WI38 (cell line): ENCODE measurements around the gene PSMC3.

Experiments used
- H3K4me3 ChIP-seq: 2 replicates; pipeline ENCODE4 v1.5.1; 2011; ENCODE audit warnings: low read depth, mild to moderate bottlenecking, control low read depth, low read length
- TF ChIP-seq, protein P1 (sequence below): IDR thresholded peaks from 2 replicates; pipeline ENCODE4 v1.5.1; 2012; ENCODE audit warnings: low read depth, mild to moderate bottlenecking, control low read depth, low read length

Gene PSMC3

DNA sequence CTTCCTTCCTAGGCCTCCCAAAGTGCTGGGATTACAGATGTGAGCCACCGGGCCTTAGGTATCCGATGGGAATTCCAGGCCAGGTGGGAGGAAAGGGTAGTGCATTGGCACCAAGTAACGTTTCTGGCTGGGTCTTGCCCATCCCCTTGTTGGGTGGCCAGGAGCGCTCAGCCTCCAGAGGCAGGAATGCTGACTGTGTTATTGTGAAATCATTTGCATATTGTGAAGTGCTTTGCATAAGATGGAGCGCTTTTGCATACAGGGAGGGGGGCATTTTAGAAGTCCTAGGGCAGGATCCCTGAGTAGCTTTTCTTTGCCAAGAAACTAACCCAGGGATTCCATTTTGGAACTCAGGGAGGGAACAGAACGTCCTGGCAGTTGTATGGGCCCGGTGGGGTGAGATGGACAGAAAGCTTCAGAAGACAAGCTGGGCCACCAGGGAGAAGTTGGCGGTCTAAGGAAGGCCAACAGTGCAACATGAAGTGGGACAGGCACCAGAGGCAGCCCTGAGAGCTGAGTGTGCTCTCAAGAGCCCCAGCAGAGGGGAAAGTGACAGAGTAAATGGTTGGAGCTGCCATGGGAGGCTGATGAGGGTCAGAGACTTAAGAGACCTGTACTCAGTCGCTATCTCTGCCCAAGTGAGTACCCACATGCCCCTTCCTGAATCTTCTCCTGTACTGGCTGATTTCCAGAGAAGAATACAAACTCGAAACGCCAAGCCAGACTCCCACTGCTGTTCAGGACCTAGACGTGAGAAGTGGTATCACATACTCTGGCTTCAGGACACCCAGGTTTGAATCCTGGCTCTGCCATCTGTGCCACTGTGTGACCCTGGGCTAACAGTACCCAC, 19.1 kb downstream of the PSMC3 start:
- H3K4me3 ChIP-seq = peak overlapping the region; percentile 73
- TF ChIP-seq, protein P1, sequence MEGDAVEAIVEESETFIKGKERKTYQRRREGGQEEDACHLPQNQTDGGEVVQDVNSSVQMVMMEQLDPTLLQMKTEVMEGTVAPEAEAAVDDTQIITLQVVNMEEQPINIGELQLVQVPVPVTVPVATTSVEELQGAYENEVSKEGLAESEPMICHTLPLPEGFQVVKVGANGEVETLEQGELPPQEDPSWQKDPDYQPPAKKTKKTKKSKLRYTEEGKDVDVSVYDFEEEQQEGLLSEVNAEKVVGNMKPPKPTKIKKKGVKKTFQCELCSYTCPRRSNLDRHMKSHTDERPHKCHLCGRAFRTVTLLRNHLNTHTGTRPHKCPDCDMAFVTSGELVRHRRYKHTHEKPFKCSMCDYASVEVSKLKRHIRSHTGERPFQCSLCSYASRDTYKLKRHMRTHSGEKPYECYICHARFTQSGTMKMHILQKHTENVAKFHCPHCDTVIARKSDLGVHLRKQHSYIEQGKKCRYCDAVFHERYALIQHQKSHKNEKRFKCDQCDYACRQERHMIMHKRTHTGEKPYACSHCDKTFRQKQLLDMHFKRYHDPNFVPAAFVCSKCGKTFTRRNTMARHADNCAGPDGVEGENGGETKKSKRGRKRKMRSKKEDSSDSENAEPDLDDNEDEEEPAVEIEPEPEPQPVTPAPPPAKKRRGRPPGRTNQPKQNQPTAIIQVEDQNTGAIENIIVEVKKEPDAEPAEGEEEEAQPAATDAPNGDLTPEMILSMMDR = no peak

DNA sequence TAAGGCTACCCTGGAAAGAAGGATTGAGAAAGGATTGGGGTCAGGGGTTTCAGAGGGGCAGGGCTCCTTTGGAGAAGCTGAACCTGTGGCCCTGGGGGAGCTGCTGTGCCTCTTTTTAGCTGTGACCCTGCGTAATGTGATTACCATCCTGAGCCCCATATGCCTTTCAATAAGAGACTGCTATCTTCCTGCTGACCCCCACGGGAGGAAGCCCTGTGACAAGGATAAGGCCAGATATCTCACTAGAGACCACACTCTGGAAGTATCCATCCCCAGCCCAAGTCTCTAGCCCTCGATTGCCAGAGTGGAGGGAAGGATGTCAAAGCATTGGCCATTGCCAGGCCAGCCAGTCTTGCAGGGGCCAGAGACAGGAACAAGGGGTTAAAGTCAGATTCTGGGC, 22.7 kb downstream of the PSMC3 start:
- H3K4me3 ChIP-seq = no peak overlapping the region
- TF ChIP-seq, protein P1 = no peak

DNA sequence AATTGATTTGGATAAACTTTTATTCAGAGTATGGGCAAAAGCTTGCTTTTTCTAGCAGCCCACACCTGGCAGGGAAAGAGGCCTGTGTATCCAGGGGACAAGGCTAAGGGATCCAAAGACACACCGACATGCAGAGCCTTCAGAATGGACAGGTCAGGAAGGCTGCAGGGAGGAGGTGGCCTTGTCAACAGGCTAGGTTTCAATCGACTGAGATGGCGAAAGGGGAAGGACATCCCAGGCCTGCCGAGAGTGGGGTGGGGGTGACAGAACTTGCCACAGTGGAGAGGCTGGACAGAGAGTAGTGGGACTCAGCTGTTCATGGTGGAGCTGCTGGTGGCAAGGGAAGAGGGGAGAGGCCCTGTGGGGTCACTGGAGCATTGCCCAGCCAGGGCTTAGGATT, 23.1 kb downstream of the PSMC3 start:
- TF ChIP-seq, protein P1 = no peak

DNA sequence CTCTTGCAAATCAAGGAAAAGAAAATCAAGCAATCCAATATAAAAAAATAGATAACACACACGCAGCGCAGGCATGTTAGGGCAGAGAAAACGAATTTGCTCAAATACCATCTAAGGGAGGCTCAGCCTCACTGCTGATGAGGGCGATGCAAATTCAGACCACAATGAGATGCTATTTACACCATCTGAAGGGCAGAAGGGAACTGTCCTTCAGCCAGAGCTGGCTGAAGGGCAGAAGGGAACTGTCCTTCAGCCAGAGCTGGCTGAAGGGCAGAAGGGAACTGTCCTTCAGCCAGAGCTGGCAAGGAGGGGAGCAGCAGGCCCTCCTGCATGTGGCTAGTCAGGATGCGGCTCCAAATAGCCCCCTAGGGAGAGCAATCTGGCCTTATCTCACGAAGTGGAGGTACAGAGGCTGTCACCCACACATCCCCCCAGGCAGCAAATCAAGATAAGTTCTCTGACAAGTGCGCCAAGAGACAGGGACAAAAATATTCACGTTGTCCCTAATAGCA, 25.4 kb downstream of the PSMC3 start:
- TF ChIP-seq, protein P1 = no peak
- H3K4me3 ChIP-seq = no peak overlapping the region

More for the DNA sequence above, 23.1 kb downstream of the PSMC3 start:
- H3K4me3 ChIP-seq = no peak overlapping the region

DNA sequence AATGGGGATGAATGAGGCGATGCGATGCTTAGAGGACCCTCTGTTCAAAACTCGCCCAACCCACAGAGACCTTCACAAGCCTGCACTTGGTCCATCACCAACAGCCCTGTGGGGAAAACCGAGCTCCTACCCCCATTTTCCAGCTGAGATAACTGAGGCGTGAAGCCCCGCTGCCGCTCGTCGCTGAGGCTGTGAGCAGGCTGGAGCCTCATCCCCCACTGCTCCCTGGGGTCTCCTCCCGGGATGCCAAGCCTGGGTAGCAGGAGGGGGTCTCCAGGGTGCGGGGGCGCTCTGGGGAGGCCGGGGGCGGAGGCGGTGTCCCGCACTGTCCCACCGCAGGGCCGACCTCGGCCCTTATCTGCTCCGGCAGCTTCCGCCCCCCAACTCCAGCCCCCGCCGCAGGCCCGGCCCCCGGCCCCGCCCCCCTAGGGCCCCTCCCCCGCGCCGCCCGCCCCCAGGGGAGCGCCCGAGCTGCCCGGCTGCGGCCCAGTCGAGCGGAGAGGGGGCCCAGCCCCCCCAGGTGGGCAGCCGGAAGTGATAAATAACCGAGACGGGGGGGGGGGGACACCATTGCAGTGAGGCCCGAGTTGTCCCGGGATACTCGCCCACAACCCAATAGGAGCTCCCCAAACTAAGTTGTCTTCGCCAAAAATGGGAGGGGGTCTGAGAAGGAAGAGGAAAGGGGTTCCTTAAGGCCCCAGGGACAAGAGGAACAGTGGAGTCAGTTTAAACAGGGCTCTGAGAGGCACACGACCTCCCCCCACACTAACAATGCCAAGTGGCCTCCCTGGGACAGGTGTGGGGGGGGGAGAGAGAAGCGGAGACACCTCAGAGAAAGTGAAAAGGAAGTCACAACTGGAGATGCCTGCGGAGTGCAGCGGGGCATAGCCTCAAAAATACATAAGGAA, 26.1 kb downstream of the PSMC3 start:
- peak overlapping the region; percentile 53 for H3K4me3 ChIP-seq
- TF ChIP-seq, protein P1 = no peak

DNA sequence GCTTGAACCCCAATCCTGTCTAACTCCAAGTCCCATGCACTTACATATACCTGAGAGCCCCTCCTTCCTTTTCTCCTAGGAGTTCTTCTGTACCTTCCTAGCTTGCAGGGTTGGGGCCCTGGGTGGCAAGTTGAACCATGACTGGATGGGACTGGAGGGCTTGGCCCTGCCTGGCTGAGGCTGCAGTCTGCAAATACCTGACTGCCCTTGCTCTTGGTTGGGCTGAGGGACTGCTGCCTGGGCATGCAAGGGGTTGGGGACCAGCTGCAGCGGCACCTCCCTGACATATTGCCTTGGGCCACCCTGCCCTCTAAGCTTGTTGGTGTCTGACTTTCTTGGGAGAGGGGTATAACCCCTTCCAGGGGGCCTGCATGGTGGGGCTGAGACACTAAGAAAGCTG, 27.7 kb downstream of the PSMC3 start:
- TF ChIP-seq, protein P1 = no peak
- no peak overlapping the region for H3K4me3 ChIP-seq
